HTR-8/SVneo (cell line): ENCODE results near the gene EYS.
"Not testable (repeated sequence)": the region's sequence is repeated elsewhere in the genome, so short reads cannot be mapped to it uniquely, and the experiment has no call there.

Source experiments
- DNase-seq: peaks from one replicate; pipeline ENCODE4 v3.0.0; 2011; ENCODE audit warnings: low spot score, mixed read lengths; ENCODE audit not compliant: insufficient read length
- FAIRE-seq: peaks from 2 replicates; lab custom pipeline; 2011; peaks lifted over from hg19 to GRCh38; lab: Jason Lieb, UNC

EYS gene

DNA sequence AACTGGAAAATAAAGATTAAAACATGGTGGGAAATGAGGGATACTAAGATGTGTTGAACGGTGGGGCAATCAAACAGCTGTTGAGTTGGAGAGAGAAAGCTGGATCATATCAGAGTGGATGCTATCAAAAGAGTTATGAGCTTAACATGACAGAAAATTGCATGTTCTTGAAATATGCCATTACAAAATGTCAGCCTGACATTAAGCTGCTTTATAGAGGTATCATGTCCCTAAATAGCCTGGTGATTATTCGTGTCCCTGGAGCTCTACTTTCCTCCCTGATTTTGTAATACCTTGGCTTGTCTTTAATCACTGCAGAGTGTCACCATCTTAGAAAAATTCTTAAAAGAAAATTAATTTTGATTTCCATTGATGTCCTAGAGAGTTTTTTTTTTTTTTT, 1848.3 kb downstream of the EYS start:
- no peak for DNase-seq
- FAIRE-seq, result no peak

DNA sequence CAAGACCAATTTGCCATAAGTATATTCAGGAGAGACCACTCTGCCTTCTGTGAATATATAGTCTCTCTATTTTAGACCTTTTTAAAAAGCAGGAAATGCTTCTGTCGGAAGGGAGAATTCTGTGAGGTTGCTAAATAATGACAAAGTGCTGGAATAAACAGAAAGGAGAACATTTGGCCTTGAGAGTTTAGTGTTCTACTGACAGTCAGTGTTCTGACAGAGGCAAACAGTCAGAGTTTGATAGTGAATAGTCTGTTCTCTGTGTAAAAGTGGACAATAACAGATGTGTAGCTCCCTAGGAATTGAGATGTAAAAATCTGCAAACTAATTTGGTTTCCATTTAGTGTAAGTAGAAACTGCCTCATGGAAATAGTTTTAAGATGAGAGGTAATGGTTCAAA, 1850.8 kb downstream of the EYS start:
- FAIRE-seq (no peak), DNase-seq (no peak)

DNA sequence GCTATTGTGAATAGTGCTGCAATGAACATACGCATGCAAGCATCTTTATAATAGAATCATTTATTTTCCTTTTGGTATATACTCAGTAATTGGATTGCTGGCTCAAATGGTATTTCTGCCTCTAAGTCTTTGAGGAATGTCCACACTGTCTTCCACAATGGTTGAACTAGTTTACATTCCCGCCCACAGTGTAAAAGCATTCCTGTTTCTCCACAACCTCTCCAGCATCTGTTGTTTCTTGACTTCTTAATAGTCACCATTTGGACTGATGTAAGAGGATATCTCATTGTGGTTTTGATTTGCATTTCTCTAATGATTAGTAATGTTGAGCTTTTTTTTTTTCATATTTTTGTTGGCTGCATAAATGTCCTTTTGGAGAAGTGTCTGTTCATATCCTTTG, 1862.7 kb downstream of the EYS start:
- DNase-seq, result no peak
- FAIRE-seq, result no peak

GRCh38 chr6:63839485-63839884, 1867.5 kb downstream of the EYS start:
- DNase-seq (no peak), FAIRE-seq (no peak)

DNA sequence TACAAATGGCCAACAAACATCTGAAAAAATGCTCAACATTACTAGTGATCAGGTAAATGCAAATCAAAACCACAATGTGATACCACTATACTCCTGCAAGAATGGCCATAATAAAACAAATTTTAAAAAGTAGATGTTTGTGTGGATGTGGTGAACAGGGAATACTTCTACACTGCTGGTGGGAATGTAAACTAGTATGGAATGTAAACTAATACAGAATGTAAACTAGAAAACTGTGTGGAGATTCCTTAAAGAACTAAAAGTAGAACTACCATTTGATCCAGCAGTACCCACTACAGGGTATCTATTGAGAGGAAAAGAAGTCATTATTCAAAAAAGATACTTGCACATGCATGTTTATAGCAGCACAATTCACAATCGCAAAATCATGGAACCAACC, 1878.3 kb downstream of the EYS start:
- not testable (repeated sequence) for DNase-seq, FAIRE-seq

DNA sequence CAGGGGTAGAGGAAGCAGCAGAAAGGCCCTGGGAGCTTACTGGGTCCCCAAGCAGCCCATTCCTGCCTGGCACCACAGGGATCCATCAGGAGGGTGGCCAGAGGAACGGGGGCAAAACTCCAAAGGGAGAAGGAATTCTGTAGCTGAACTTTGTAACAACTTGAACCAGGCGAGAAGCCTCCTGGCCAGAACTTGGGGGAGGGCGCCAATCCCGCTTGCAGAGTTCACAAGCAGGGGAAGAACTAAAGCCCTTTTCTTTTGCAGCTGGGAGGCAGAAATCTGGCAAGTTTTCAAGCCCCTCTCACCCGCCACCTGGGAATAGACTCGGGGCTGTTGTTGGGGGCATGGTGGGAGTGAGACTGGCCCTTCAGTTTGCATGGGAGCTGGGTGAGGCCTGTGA, 1882.3 kb downstream of the EYS start:
- no peak for FAIRE-seq
- DNase-seq, result no peak

- no peak for DNase-seq
- FAIRE-seq, result no peak
Observed at GRCh38 chr6:63821442-63821841, 1885.6 kb downstream of the EYS start.

DNA sequence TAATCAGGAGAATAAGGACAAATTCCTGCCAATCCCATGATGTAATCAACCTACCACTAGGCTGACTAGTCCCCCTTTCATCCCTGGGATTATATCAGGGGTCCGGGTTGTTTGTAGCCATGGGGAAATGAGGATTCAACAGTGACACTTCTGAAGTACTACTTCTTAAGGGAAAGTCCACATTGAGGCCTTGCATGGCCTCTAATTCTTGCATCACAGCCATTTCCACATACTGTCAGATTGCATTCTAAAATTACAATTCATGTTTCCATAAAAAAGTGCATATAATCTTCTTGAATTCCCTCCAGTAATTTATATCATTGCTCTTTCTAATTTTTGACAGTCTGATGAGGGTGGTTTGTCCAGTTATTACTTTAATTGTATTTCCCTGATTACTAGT, 1887.2 kb downstream of the EYS start:
- DNase-seq, result no peak
- no peak for FAIRE-seq

- FAIRE-seq, result no peak
- no peak for DNase-seq
Observed at GRCh38 chr6:63817492-63818050, 1889.5 kb downstream of the EYS start.

DNA sequence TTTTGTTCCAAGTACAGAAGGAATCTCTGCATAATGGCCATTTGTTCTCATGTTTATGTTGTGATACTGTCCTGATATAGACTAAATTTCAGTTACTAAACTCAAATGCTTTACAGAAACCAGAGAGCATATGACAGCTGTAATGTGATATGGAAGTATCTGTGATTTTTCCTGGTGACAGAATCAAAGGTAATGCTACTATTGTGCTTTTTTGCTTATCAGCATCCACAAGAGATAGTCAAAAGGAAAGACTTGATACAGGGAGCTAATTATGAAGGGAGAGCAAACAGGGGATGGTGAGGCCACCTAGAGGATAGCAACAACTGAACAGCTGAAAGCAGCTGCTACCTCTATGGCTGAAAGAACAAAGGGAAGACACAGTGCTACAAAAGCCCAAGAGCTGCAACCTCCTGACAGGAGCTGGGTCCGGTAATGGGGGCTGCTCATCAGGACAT, 1890.0 kb downstream of the EYS start:
- no peak for FAIRE-seq

DNA sequence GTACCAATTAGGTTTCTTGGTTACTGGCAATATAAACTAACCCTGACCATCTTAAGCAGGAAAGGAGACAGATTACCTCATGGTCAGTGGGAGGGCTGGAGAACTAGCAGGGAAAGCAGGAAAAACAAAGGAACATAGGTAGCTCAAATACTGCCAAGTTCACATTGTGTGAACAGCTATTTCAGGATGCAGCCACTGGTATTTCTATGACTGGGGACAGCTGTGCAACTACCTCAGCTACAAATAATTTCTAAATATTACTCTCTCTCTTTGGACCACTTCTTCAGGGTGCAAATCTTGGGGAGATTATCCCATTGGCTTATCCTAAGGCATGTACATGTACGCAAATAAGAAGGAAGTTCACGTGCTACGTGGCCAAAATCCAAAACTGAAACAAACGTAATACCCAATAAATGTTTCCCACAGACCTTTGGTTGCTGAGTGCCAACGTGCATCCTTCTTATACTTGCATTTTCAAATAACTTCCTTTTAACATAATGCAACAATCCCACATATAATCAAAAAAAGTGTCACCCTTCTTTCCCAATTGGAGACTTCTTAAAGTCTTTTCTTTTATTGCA, 1890.5 kb downstream of the EYS start:
- no peak for DNase-seq
- FAIRE-seq, result no peak

More for the DNA sequence above, 1890.0 kb downstream of the EYS start:
- DNase-seq, result no peak

DNA sequence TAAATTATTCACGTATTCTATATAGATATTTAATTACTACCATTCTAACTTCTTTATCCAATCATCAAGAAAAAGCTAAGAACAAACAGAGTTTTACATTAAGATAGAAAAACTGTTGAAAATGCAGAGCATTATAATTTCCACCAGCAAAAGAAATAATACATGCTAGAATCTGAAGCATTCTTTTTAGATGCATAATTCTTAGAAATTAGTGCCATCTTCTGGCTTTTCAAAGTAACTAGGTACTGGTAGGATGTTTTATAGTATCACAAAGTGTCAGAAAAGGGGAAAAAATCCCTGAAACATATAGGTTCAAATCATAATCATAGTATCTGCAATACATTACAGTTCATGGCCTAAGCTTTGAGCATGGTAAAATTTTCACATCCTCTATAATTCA, 1892.6 kb downstream of the EYS start:
- DNase-seq (no peak), FAIRE-seq (no peak)

DNA sequence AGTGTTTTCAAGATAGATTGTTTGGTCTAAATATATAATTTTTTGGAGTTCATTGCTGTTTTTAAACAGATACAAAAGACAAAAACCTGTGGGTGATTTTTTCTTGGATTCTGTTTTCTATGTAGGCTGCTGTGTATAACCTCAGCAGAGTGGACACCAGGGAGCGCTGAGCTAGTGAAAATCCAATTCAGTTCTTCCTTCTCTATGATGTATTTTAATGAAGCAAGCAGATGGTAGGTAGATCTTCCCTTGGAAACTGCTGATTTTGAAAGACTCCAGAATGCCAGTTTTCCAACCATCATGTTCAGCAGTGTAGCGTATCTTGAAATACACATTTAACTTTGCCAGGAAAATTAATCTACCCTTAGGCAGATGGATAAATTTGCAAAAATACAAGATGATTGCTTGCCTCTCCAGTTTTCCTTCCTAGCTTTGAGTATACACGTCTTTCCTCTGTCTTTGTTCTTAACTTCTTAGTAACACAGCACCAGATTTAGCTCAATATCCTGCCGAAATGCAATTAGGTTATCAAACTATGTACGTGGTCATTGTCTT, 1893.4 kb downstream of the EYS start:
- no peak for DNase-seq
- FAIRE-seq, result no peak

DNA sequence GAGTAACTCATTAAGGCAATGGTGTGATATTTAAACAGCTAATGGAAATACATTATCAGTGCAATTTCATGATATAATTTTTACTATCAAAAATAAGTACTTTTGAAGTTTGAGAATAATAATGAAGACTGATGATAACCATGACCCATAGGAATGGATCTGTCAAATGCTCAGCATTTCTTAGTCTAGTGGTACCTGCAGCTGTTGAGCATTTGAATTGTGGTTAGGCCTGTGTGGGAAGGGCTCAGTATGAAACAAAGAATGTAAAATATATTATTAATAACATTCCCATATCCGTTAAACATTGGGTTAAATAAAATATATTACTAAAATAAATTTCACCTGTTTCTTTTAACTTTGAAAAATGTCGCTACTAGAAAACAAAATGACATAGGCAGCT, 1898.5 kb downstream of the EYS start:
- no peak for DNase-seq
- no peak for FAIRE-seq

GRCh38 chr6:63807056-63807455, 1900.0 kb downstream of the EYS start:
- DNase-seq, result no peak
- no peak for FAIRE-seq

- FAIRE-seq (no peak), DNase-seq (no peak)
Observed at GRCh38 chr6:63806573-63806913, 1900.5 kb downstream of the EYS start.

DNA sequence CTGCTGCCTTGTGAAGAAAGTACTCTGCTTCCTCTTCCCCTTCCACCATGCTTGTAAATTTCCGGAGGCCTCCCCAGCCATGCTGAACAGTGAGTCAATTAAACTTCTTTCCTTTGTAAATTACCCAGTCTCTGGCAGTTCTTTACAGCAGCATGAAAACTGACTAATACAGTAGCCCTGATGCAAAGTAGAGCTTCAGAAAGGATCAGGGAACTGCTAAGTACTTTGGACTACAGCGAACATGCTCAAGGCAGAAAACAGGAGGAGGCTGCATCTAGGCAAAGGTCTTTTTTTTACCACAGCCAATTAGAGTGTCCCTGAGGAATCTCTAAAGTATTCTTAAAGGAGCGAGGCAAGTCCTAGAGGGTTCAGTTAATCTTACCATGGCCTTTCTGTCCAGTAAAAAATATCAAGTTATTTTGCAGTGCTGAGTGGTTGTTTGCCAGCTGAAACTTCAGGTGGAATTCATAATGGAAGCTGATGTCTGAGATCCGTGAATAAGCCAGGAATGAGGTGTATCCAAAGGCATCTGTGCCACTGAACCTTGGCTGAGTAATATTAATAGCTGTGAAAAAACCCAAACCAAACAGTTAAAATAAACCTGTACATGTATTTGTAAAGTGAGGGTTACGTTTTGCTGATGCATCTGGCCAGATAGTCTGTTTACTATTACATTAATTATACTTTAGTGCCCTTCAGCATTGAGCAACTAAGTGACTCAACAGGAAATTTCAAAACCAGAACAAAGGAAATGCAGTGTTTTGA, 1901.0 kb downstream of the EYS start:
- FAIRE-seq (no peak), DNase-seq (peak; percentile 30)

- FAIRE-seq, result no peak
- no peak for DNase-seq
Observed at GRCh38 chr6:63805345-63805744, 1901.7 kb downstream of the EYS start.

- no peak for FAIRE-seq
- peak; percentile 45 for DNase-seq
Observed at GRCh38 chr6:63804381-63804956, 1902.6 kb downstream of the EYS start.

DNA sequence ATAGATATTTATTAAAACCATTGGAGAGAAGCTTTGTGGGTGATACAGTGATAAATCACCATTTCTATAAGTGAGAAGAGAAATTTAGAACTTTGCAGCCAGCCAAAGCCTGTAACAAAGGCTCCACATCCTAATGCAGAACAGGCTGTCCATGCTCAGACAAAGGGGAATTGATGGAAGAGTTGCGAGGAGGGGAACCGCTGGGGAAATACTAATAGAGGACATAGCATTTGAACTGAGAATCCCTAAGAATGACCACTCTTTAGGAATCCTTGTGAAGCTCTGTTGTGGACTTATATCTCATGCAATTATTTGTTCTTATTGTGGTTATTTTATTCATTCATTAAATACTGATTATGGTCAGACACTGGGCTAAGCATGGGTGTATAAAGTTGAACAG, 1903.7 kb downstream of the EYS start:
- FAIRE-seq, result no peak
- no peak for DNase-seq

- FAIRE-seq (no peak), DNase-seq (no peak)
Observed at GRCh38 chr6:63802606-63803206, 1904.3 kb downstream of the EYS start.
